Measurements from ENCODE around the gene PPIP5K2. TPM values are rescaled to one million over a fixed set of nuclear protein-coding genes. Genes with fewer than 3 reads are reported as not detected.
"Not testable (repeated sequence)": the region's sequence is repeated elsewhere in the genome, so short reads cannot be mapped to it uniquely, and the experiment has no call there.

PPIP5K2 gene
- total and polyA plus RNA-seq, 7 experiments from 2014 or later = 19.2 to 77.4 (median 62.5) TPM

DNA sequence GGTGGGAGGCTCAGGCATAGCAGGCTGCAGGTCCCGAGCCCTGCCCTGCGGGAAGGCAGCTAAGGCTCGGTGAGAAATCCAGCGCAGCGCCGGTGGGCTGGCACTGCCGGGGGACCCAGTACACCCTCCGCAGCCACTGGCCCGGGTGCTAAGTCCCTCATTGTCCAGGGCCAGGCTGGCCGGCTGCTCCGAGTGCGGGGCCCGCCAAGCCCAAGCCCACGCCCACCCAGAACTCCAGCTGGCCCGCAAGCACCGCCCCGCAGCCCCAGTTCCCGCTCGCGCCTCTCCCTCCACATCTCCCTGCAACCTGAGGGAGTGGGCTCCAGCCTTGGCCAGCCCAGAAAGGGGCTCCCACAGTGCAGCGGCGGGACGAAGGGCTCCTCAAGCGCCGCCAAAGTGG lies 22.0 kb downstream of the PPIP5K2 start:
- H3K9me3 Mint-ChIP-seq; H3K27ac Mint-ChIP-seq; H3K4me3 Mint-ChIP-seq; CTCF ChIA-PET; DNase-seq; H3K9me3 ChIP-seq (ENCODE audit: control insufficient read depth in 2 of 3, low read length in 3 of 3); intact Hi-C loops (cut with micrococcal nuclease); H3K4me3 ChIP-seq (ENCODE audit: low read length); POLR2A ChIA-PET; H3K27ac ChIP-seq (ENCODE audit: low read depth, low read length); H3K27me3 ChIP-seq (ENCODE audit: control insufficient read depth in 2 of 2, insufficient read depth in 2 of 2, low read length in 2 of 2); H3K4me1 ChIP-seq (ENCODE audit: control insufficient read depth in 2 of 2, insufficient read depth in 2 of 2, low read length in 2 of 2); H3K36me3 ChIP-seq (ENCODE audit: control insufficient read depth in 2 of 3, insufficient read depth in 3 of 3, low read length in 3 of 3); H3K4me1 Mint-ChIP-seq; ATAC-seq; H3K27me3 Mint-ChIP-seq: not testable (repeated sequence)
- peaks cover 5 to 33% (median 11%) of the 10 kb centered on the region in 5 donors for H3K36me3 Mint-ChIP-seq

DNA sequence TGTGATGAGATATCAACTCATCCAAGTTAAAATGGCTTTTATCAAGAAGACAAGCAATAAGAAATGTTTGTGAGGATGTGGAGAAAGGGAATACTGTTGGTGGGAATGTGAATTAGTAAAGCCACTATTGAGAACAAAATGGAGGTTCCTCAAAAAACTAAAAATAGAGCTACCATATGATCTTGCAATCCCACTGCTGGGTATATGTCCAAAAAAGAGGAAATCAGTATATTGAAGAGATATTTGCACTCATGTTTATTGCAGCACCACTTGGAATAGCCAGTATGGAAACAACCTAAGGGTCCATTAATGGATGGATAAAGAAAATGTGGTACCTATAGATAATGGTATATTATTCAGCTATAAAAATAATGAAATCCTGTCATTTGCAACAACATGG lies 25.1 kb downstream of the PPIP5K2 start:
- no peaks in the 10 kb centered on the region for H3K9me3 ChIP-seq (ENCODE audit: control insufficient read depth in 2 of 3, low read length in 3 of 3)
- no peaks in the 10 kb centered on the region for H3K27me3 ChIP-seq (ENCODE audit: control insufficient read depth in 2 of 2, insufficient read depth in 2 of 2, low read length in 2 of 2)
- Mint-ChIP-seq H3K36me3 (peaks cover 0 to 28% (median 6%) of the 10 kb centered on the region in 5 donors), H3K4me1 (peaks cover 0 to 4% (median 0%) of the 10 kb centered on the region in 7 donors), H3K9me3 (no peaks in the 10 kb centered on the region), H3K27ac (peak overlapping the region in 1 of 9 donors; percentile 79), H3K27me3 (no peaks in the 10 kb centered on the region), H3K4me3 (no peak overlapping the region)
- no peak for DNase-seq
- H3K36me3 ChIP-seq (ENCODE audit: control insufficient read depth in 2 of 3, insufficient read depth in 3 of 3, low read length in 3 of 3) = peaks cover 0 to 10% (median 0%) of the 10 kb centered on the region in 3 experiments
- no peaks in the 10 kb centered on the region for H3K4me1 ChIP-seq (ENCODE audit: control insufficient read depth in 2 of 2, insufficient read depth in 2 of 2, low read length in 2 of 2)
- POLR2A ChIA-PET = no interaction called here
- ATAC-seq = no peak
- H3K27ac ChIP-seq (ENCODE audit: low read depth, low read length) = no peak overlapping the region
- CTCF ChIA-PET = no interaction called here
- H3K4me3 ChIP-seq (ENCODE audit: low read length) = no peak overlapping the region
- intact Hi-C loops (cut with micrococcal nuclease) = no loop called here

DNA sequence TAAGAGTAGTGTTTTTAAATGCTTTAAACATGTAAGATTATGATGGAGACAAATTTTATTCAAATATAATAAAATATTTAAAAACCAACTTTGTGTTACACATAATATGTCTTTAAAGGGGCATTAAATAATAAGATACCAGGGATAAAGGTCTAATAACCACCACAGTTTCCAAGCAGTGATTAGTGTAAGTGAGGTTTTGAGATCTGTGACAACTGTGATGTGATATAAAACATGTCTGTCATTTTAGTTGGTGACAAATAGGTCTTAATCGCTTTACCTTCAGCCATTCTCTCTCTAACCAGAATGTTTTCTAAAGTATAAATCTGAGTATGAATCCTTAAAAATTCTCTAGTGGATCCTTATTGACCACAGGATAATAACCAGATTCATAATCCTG lies 28.1 kb downstream of the PPIP5K2 start:
- intact Hi-C loops (cut with micrococcal nuclease) = no loop called here
- peaks cover 0 to 4% (median 0%) of the 10 kb centered on the region in 7 donors for H3K4me1 Mint-ChIP-seq
- no peaks in the 10 kb centered on the region for H3K9me3 ChIP-seq (ENCODE audit: control insufficient read depth in 2 of 3, low read length in 3 of 3)
- no peaks in the 10 kb centered on the region for H3K27me3 ChIP-seq (ENCODE audit: control insufficient read depth in 2 of 2, insufficient read depth in 2 of 2, low read length in 2 of 2)
- no peaks in the 10 kb centered on the region for H3K4me1 ChIP-seq (ENCODE audit: control insufficient read depth in 2 of 2, insufficient read depth in 2 of 2, low read length in 2 of 2)
- ATAC-seq = no peak
- H3K27ac Mint-ChIP-seq = no peak overlapping the region
- no peaks in the 10 kb centered on the region for H3K9me3 Mint-ChIP-seq
- H3K36me3 ChIP-seq (ENCODE audit: control insufficient read depth in 2 of 3, insufficient read depth in 3 of 3, low read length in 3 of 3) = peaks cover 0 to 16% (median 6%) of the 10 kb centered on the region in 3 experiments
- H3K27ac ChIP-seq (ENCODE audit: low read depth, low read length) = no peak overlapping the region
- DNase-seq = no peak
- ChIA-PET CTCF (interaction anchor here (1.5 kb wide), 1 partner anchor 9 kb away, joined by 3 read pairs; no protein-coding TSS in a partner anchor), POLR2A (no interaction called here)
- H3K4me3 ChIP-seq (ENCODE audit: low read length) = no peak overlapping the region
- H3K36me3 Mint-ChIP-seq = peaks cover 0 to 27% (median 8%) of the 10 kb centered on the region in 5 donors
- no peak overlapping the region for H3K4me3 Mint-ChIP-seq
- H3K27me3 Mint-ChIP-seq = no peaks in the 10 kb centered on the region

DNA sequence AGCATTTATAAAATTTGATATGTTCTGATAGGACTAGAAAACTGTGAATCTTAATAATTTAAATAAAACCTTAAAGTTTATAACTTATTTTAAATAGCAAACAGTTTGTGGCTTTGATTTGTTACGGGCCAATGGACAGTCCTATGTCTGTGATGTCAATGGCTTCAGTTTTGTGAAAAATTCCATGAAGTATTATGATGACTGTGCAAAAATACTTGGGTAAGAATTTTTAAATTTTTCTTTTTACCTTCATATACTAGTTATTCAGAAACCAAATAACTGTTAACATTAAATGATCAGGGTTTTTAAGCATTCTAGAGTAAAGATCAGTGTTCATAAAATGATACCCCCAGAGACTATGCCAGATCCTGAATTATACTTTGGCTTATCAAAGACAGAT lies 31.1 kb downstream of the PPIP5K2 start:
- H3K9me3 ChIP-seq (ENCODE audit: control insufficient read depth in 2 of 3, low read length in 3 of 3) = no peaks in the 10 kb centered on the region

DNA sequence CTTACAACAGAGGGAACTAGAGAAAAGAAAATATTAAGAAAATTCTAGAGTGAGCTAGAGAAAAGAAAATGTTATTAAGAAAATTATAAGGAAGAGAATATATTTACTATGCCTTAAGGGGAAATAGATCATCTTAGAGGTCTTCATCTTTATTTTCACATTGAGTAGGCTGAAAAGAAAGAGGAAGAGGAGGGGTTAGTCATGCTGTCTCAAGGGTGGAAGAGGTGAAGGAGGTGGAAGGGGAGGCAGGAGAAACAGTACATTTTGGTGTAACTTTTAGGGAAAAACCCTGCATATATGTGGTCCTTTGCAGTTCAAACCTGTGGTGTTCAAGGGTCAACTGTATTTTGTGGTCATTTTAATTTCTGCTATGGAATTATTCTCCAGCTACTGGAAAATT lies 46.6 kb downstream of the PPIP5K2 start:
- Histone ChIP-seq H3K36me3 (ENCODE audit: control insufficient read depth in 2 of 3, insufficient read depth in 3 of 3, low read length in 3 of 3) (peaks cover 0 to 11% (median 10%) of the 10 kb centered on the region in 3 experiments), H3K4me3 (ENCODE audit: low read length) (no peak overlapping the region), H3K27me3 (ENCODE audit: control insufficient read depth in 2 of 2, insufficient read depth in 2 of 2, low read length in 2 of 2) (no peaks in the 10 kb centered on the region), H3K27ac (ENCODE audit: low read depth, low read length) (no peak overlapping the region), H3K9me3 (ENCODE audit: control insufficient read depth in 2 of 3, low read length in 3 of 3) (no peaks in the 10 kb centered on the region), H3K4me1 (ENCODE audit: control insufficient read depth in 2 of 2, insufficient read depth in 2 of 2, low read length in 2 of 2) (no peaks in the 10 kb centered on the region)
- Mint-ChIP-seq H3K4me1 (peaks cover 0 to 5% (median 0%) of the 10 kb centered on the region in 7 donors), H3K27me3 (no peaks in the 10 kb centered on the region), H3K27ac (no peak overlapping the region), H3K36me3 (peaks cover 0 to 48% (median 26%) of the 10 kb centered on the region in 5 donors), H3K4me3 (no peak overlapping the region), H3K9me3 (no peaks in the 10 kb centered on the region)
- no peak for DNase-seq
- intact Hi-C loops (cut with micrococcal nuclease) = no loop called here
- ChIA-PET POLR2A (no interaction called here), CTCF (no interaction called here)
- ATAC-seq = no peak

More for the DNA sequence above, 31.1 kb downstream of the PPIP5K2 start:
- Histone ChIP-seq H3K4me3 (ENCODE audit: low read length) (no peak overlapping the region), H3K4me1 (ENCODE audit: control insufficient read depth in 2 of 2, insufficient read depth in 2 of 2, low read length in 2 of 2) (no peaks in the 10 kb centered on the region), H3K36me3 (ENCODE audit: control insufficient read depth in 2 of 3, insufficient read depth in 3 of 3, low read length in 3 of 3) (peaks cover 5 to 19% (median 8%) of the 10 kb centered on the region in 3 experiments), H3K27me3 (ENCODE audit: control insufficient read depth in 2 of 2, insufficient read depth in 2 of 2, low read length in 2 of 2) (no peaks in the 10 kb centered on the region), H3K27ac (ENCODE audit: low read depth, low read length) (no peak overlapping the region)
- H3K27ac Mint-ChIP-seq = peak overlapping the region in 1 of 9 donors; percentile 55
- ChIA-PET CTCF (no interaction called here), POLR2A (no interaction called here)
- no peaks in the 10 kb centered on the region for H3K9me3 Mint-ChIP-seq
- DNase-seq (no peak), ATAC-seq (no peak)
- intact Hi-C loops (cut with micrococcal nuclease) = no loop called here
- no peaks in the 10 kb centered on the region for H3K27me3 Mint-ChIP-seq
- no peaks in the 10 kb centered on the region for H3K4me1 Mint-ChIP-seq
- no peak overlapping the region for H3K4me3 Mint-ChIP-seq
- peaks cover 0 to 21% (median 11%) of the 10 kb centered on the region in 5 donors for H3K36me3 Mint-ChIP-seq

DNA sequence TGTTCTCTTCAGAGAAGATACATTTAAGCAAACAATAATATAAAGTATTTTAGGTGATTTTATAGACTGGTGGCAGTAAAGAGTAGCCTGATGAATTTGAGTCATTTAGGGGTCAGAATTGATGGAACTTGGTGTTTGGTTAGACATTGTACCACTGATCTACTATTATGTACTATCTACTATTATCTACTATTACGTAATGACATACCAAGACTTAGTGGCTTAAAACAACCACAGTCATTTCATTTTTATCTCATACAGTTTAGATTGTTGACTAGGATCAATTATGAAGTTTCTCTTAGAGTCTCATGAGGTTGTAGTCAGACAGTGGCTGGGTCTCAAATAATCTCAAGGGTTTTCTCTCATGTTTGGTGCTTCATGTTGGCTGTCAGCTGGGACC lies 54.0 kb downstream of the PPIP5K2 start:
- H3K9me3 ChIP-seq (ENCODE audit: control insufficient read depth in 2 of 3, low read length in 3 of 3) = no peaks in the 10 kb centered on the region
- Mint-ChIP-seq H3K4me3 (no peak overlapping the region), H3K4me1 (peaks cover 0 to 2% (median 0%) of the 10 kb centered on the region in 7 donors), H3K9me3 (no peaks in the 10 kb centered on the region), H3K27ac (no peak overlapping the region), H3K36me3 (peaks cover 0 to 34% (median 13%) of the 10 kb centered on the region in 5 donors), H3K27me3 (no peaks in the 10 kb centered on the region)
- H3K4me1 ChIP-seq (ENCODE audit: control insufficient read depth in 2 of 2, insufficient read depth in 2 of 2, low read length in 2 of 2) = no peaks in the 10 kb centered on the region
- peaks cover 0 to 13% (median 5%) of the 10 kb centered on the region in 3 experiments for H3K36me3 ChIP-seq (ENCODE audit: control insufficient read depth in 2 of 3, insufficient read depth in 3 of 3, low read length in 3 of 3)
- H3K27me3 ChIP-seq (ENCODE audit: control insufficient read depth in 2 of 2, insufficient read depth in 2 of 2, low read length in 2 of 2) = no peaks in the 10 kb centered on the region
- intact Hi-C loops (cut with micrococcal nuclease) = no loop called here
- CTCF ChIA-PET = no interaction called here
- no peak overlapping the region for H3K27ac ChIP-seq (ENCODE audit: low read depth, low read length)
- DNase-seq (no peak), ATAC-seq (no peak)
- H3K4me3 ChIP-seq (ENCODE audit: low read length) = no peak overlapping the region
- POLR2A ChIA-PET = no interaction called here

DNA sequence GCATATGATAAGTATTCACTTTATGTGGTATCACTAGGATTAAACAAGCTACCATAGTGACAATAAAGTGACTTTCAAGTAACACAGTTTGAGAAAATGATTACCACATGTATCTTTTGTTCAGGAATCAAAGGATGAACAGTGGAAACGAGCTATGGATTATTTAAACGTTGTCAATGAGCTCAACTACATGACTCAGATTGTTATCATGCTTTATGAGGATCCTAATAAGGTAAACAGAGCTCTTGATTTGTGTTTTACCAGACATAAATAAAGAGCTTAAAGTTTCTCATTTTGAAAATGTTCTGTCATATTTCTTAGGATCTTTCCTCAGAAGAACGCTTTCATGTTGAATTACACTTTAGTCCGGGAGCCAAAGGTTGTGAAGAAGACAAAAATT lies 57.4 kb downstream of the PPIP5K2 start:
- H3K36me3 Mint-ChIP-seq = peaks cover 4 to 36% (median 15%) of the 10 kb centered on the region in 5 donors
- intact Hi-C loops (cut with micrococcal nuclease) = no loop called here

More for the DNA sequence above, 57.4 kb downstream of the PPIP5K2 start:
- Histone ChIP-seq H3K27ac (ENCODE audit: low read depth, low read length) (no peak overlapping the region), H3K4me3 (ENCODE audit: low read length) (no peak overlapping the region), H3K27me3 (ENCODE audit: control insufficient read depth in 2 of 2, insufficient read depth in 2 of 2, low read length in 2 of 2) (no peaks in the 10 kb centered on the region), H3K4me1 (ENCODE audit: control insufficient read depth in 2 of 2, insufficient read depth in 2 of 2, low read length in 2 of 2) (no peaks in the 10 kb centered on the region), H3K9me3 (ENCODE audit: control insufficient read depth in 2 of 3, low read length in 3 of 3) (no peaks in the 10 kb centered on the region), H3K36me3 (ENCODE audit: control insufficient read depth in 2 of 3, insufficient read depth in 3 of 3, low read length in 3 of 3) (peaks cover 5 to 17% (median 10%) of the 10 kb centered on the region in 3 experiments)
- ChIA-PET POLR2A (no interaction called here), CTCF (interaction anchor here (1.0 kb wide), 1 partner anchor 11 kb away, joined by 3 read pairs; no protein-coding TSS in a partner anchor)
- no peak for ATAC-seq
- Mint-ChIP-seq H3K4me3 (no peak overlapping the region), H3K27me3 (no peaks in the 10 kb centered on the region), H3K27ac (peak overlapping the region in 1 of 9 donors; percentile 28), H3K9me3 (no peaks in the 10 kb centered on the region), H3K4me1 (peaks cover 0 to 2% (median 0%) of the 10 kb centered on the region in 7 donors)
- no peak for DNase-seq
